Neural cell (in vitro differentiated cells): ENCODE results near the gene CAMKV. TPM values are rescaled to one million over a fixed set of nuclear protein-coding genes. Genes with fewer than 3 reads are reported as not detected.

ENCODE experiments used
- polyA plus RNA-seq: library from polyadenylated mRNA; depleted of rRNA; stranded (reverse); fragments of >200 nt; gene quantifications from 2 replicates; pipeline ENCODE4 v1.2.3, GENCODE V29; 2014
- small RNA-seq, 3 experiments: library from RNA; depleted of rRNA; stranded (forward); fragments of <200 nt; gene quantifications; one replicate each; pipeline ENCODE3, GENCODE V24; 2012

The CAMKV gene
- polyA plus RNA-seq, 1 donor from 2014 or later: 293 TPM

Small RNAs within 50 kb of the gene (small RNA-seq; reads per million reads assigned to genes)
- gene RN7SL217P: 0 reads per million in 3 experiments

Other genes starting within 250 kb of the CAMKV start
- gene APEH, start 195.6 kb downstream of the CAMKV start, polyA plus RNA-seq: 98.4 and 119 TPM in 2 replicates
- 62.5 and 64.0 TPM in 2 replicates for gene MST1, start 180.4 kb downstream of the CAMKV start, polyA plus RNA-seq
- gene RNF123, start 180.3 kb downstream of the CAMKV start, polyA plus RNA-seq: 27.4 and 32.0 TPM in 2 replicates
- 4.0 and 8.0 TPM in 2 replicates for gene AMIGO3, start 150.2 kb downstream of the CAMKV start, polyA plus RNA-seq
- 20.0 and 20.8 TPM in 2 replicates for gene GMPPB, start 146.0 kb downstream of the CAMKV start, polyA plus RNA-seq
- gene IP6K1, start 83.4 kb downstream of the CAMKV start, polyA plus RNA-seq: 52.7 and 62.7 TPM in 2 replicates
- gene CDHR4, start 70.0 kb downstream of the CAMKV start, polyA plus RNA-seq: not detected in 2 replicates
- gene INKA1, start 66.6 kb downstream of the CAMKV start, polyA plus RNA-seq: 1.4 and 1.7 TPM in 2 replicates
- 2.9 and 4.0 TPM in 2 replicates for gene UBA7, start 56.0 kb downstream of the CAMKV start, polyA plus RNA-seq
- gene TRAIP, start 13.3 kb downstream of the CAMKV start, polyA plus RNA-seq: 7.5 and 7.6 TPM in 2 replicates
- 2.0 and 4.2 TPM in 2 replicates for gene MST1R, start 34.0 kb upstream of the CAMKV start, polyA plus RNA-seq
- gene MON1A, start 59.9 kb upstream of the CAMKV start, polyA plus RNA-seq: 35.4 and 41.3 TPM in 2 replicates
- gene RBM6, start 70.2 kb upstream of the CAMKV start, polyA plus RNA-seq: 177 and 192 TPM in 2 replicates
- 632 and 695 TPM in 2 replicates for gene RBM5, start 219.0 kb upstream of the CAMKV start, polyA plus RNA-seq